Measurements from ENCODE around the gene CACNB1.

The CACNB1 gene

GRCh38 chr17:39225308-39225958 lies 28.0 kb upstream of the CACNB1 start, which contains the start of gene STAC2:
Gene STAC2 (minus strand): TSS chr17:39225945. CDS start chr17:39225502, 443 bp downstream.
- no peak for DNase-seq (ENCODE audit: low spot score)
- in situ Hi-C loops (cut with MboI; ENCODE audit: low sequenced_read_pairs, unreplicated experiment) = no loop called here

GRCh38 chr17:39224778-39225307 lies 27.4 kb upstream of the CACNB1 start:
- TF ChIP-seq CTCF (IDR thresholded peaks at IDR 0.05; ENCODE audit: borderline replicate concordance, control extremely low read depth, extremely low read depth, insufficient read depth, missing control alignments) = no peak
- in situ Hi-C loops (cut with MboI; ENCODE audit: low sequenced_read_pairs, unreplicated experiment) = no loop called here
- DNase-seq (ENCODE audit: low spot score) = no peak

More at GRCh38 chr17:39225308-39225958, 28.0 kb upstream of the CACNB1 start, which contains the start of gene STAC2:
- TF ChIP-seq CTCF (IDR thresholded peaks at IDR 0.05; ENCODE audit: borderline replicate concordance, control extremely low read depth, extremely low read depth, insufficient read depth, missing control alignments) = no peak

GRCh38 chr17:39223907-39224777 lies 26.7 kb upstream of the CACNB1 start:
- TF ChIP-seq CTCF (IDR thresholded peaks at IDR 0.05; ENCODE audit: borderline replicate concordance, control extremely low read depth, extremely low read depth, insufficient read depth, missing control alignments) = no peak
- in situ Hi-C loops (cut with MboI; ENCODE audit: low sequenced_read_pairs, unreplicated experiment) = no loop called here

GRCh38 chr17:39222866-39223834 lies 25.7 kb upstream of the CACNB1 start:
- no peak for TF ChIP-seq CTCF (IDR thresholded peaks at IDR 0.05; ENCODE audit: borderline replicate concordance, control extremely low read depth, extremely low read depth, insufficient read depth, missing control alignments)
- DNase-seq (ENCODE audit: low spot score) = no peak
- in situ Hi-C loops (cut with MboI; ENCODE audit: low sequenced_read_pairs, unreplicated experiment) = no loop called here

More at GRCh38 chr17:39223907-39224777, 26.7 kb upstream of the CACNB1 start:
- no peak for DNase-seq (ENCODE audit: low spot score)

GRCh38 chr17:39222151-39222550 lies 24.7 kb upstream of the CACNB1 start:
- no peak for DNase-seq (ENCODE audit: low spot score)
- TF ChIP-seq CTCF (IDR thresholded peaks at IDR 0.05; ENCODE audit: borderline replicate concordance, control extremely low read depth, extremely low read depth, insufficient read depth, missing control alignments) = no peak
- in situ Hi-C loops (cut with MboI; ENCODE audit: low sequenced_read_pairs, unreplicated experiment) = no loop called here

All from GM13976 (cell line).